Measurements from ENCODE around the gene IQCK.

- TF ChIP-seq, protein P1, sequence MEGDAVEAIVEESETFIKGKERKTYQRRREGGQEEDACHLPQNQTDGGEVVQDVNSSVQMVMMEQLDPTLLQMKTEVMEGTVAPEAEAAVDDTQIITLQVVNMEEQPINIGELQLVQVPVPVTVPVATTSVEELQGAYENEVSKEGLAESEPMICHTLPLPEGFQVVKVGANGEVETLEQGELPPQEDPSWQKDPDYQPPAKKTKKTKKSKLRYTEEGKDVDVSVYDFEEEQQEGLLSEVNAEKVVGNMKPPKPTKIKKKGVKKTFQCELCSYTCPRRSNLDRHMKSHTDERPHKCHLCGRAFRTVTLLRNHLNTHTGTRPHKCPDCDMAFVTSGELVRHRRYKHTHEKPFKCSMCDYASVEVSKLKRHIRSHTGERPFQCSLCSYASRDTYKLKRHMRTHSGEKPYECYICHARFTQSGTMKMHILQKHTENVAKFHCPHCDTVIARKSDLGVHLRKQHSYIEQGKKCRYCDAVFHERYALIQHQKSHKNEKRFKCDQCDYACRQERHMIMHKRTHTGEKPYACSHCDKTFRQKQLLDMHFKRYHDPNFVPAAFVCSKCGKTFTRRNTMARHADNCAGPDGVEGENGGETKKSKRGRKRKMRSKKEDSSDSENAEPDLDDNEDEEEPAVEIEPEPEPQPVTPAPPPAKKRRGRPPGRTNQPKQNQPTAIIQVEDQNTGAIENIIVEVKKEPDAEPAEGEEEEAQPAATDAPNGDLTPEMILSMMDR (IDR thresholded peaks at IDR 0.05) = no peak
- TF ChIP-seq POLR2A (IDR thresholded peaks at IDR 0.05) = no peak
Measured at GRCh38 chr16:19697756-19698318, 20.2 kb upstream of the IQCK start.

Data from heart left ventricle (tissue), 13 donors.